Upper lobe of left lung (tissue), 6 donors: ENCODE measurements around the gene KCNJ6. TPM values are rescaled to one million over a fixed set of nuclear protein-coding genes. Genes with fewer than 3 reads are reported as not detected.

Experiments
- ATAC-seq, 2 donors: fragments of 200-7000 bp; cut with Tn5 transposase; one replicate each; pipeline ENCODE4 v1.9.1; 2022; ENCODE audit warnings: mild to moderate bottlenecking in 2 of 2, moderate library complexity in 2 of 2; ENCODE audit not compliant: low FRiP score in 2 of 2
- DNase-seq, 2 donors: peaks; one replicate each; pipeline ENCODE4 v3.0.0-alpha.2; 2019 to 2020
- H3K27ac ChIP-seq, 4 donors: fragments of 200-600 bp; sonication (generic); one replicate each; pipeline ENCODE4 v1.5.1; 2016 to 2019
- H3K27me3 ChIP-seq, 4 donors: fragments of 200-600 bp; sonication (generic); one replicate each; pipeline ENCODE4 v1.5.1; 2017 to 2019
- H3K36me3 ChIP-seq, 4 donors: fragments of 200-600 bp; sonication (generic); one replicate each; pipeline ENCODE4 v1.5.1; 2016 to 2019
- H3K4me1 ChIP-seq, 4 donors: fragments of 200-600 bp; sonication (generic); one replicate each; pipeline ENCODE4 v1.5.1; 2018 to 2019
- H3K4me3 ChIP-seq, 4 donors: fragments of 200-600 bp; sonication (generic); one replicate each; pipeline ENCODE4 v1.5.1; 2017 to 2019; ENCODE audit warnings: mild to moderate bottlenecking in 2 of 4, moderate library complexity in 1 of 4
- H3K9me3 ChIP-seq, 4 donors: fragments of 200-600 bp; sonication (generic); one replicate each; pipeline ENCODE4 v1.5.1; 2018 to 2019
- EP300 ChIP-seq, 4 donors: sonication (generic); formaldehyde crosslinking; IDR thresholded peaks; one replicate each; pipeline ENCODE4 v1.5.1; 2017; ENCODE audit warnings: antibody characterized with exemption in 4 of 4, control low read depth in 2 of 4
- POLR2A ChIP-seq, 4 donors: fragments of 450-650 bp; IDR thresholded peaks; one replicate each; pipeline ENCODE4 v1.5.1; 2016 to 2017; ENCODE audit warnings: antibody characterized with exemption in 4 of 4, mild to moderate bottlenecking in 2 of 4
- POLR2AphosphoS5 ChIP-seq, 2 donors: sonication (generic); formaldehyde crosslinking; IDR thresholded peaks; one replicate each; pipeline ENCODE4 v1.5.1; 2017; ENCODE audit warnings: antibody characterized with exemption in 2 of 2
- WGBS, 2 donors: methylation state at CpG; one replicate each; pipeline ENCODE4 v1.1.5; 2017 to 2018; 5-methylcytosine and 5-hydroxymethylcytosine counted together
- total RNA-seq, 6 donors: library from RNA; depleted of rRNA in 4 of 6; stranded (reverse); fragments of >200 nt in 4 of 6; gene quantifications; one replicate each; pipeline versions ENCODE4 v1.1.0 to v1.2.1, GENCODE V29; 2016 to 2021
- TF ChIP-seq, protein P1 (sequence below), 6 experiments: fragments of 450-650 bp in 4 of 6; fragments of 200-600 bp in 2 of 6; sonication (generic) in 2 of 6; IDR thresholded peaks; one replicate each; pipeline ENCODE4 v1.5.1; 2016 to 2019; ENCODE audit warnings: antibody characterized with exemption in 6 of 6
- donor health status: DM: no; HTN: no; CAD: no; lungs with moderate emphysema.
- donor health status: DM: no; HTN: yes; CAD: no; lungs with severe emphysema.

Gene KCNJ6
- total RNA-seq, 6 donors from 2014 or later: 0.06 to 0.15 TPM; not detected in 4

DNA sequence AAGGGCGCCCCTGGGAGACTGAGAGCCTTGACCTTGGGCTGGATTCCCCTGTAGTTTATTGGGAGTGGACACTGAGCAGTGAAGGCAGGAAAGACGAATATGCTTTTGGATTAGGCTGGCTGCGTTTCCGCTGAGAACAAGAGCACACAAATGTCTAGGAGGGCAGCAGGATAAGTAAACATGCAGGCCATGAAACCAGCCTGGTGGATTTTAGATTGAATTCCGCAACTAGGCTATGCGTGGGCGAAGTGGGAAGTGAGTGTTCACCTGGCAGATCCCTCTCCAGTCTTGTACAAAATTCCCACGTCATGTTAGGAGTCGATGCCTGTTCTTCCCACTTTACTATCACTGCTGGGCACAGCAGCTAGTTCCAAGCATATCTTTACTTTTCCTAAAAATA is 21.4 kb upstream of the KCNJ6 start:
- no peak overlapping the region for H3K4me3 ChIP-seq
- peaks cover 3 to 10% (median 8%) of the 10 kb centered on the region in 4 donors for H3K9me3 ChIP-seq
- 64 to 67% methylated on average over 9 of the region's 9 CpGs for WGBS, 2 donors
- DNase-seq (no peak), ATAC-seq (no peak)
- H3K36me3 ChIP-seq: no peaks in the 10 kb centered on the region
- no peak for TF ChIP-seq POLR2A (IDR thresholded peaks at IDR 0.05)
- no peak for TF ChIP-seq POLR2AphosphoS5 (IDR thresholded peaks at IDR 0.05)
- TF ChIP-seq EP300 (IDR thresholded peaks at IDR 0.05): no peak
- TF ChIP-seq, protein P1, sequence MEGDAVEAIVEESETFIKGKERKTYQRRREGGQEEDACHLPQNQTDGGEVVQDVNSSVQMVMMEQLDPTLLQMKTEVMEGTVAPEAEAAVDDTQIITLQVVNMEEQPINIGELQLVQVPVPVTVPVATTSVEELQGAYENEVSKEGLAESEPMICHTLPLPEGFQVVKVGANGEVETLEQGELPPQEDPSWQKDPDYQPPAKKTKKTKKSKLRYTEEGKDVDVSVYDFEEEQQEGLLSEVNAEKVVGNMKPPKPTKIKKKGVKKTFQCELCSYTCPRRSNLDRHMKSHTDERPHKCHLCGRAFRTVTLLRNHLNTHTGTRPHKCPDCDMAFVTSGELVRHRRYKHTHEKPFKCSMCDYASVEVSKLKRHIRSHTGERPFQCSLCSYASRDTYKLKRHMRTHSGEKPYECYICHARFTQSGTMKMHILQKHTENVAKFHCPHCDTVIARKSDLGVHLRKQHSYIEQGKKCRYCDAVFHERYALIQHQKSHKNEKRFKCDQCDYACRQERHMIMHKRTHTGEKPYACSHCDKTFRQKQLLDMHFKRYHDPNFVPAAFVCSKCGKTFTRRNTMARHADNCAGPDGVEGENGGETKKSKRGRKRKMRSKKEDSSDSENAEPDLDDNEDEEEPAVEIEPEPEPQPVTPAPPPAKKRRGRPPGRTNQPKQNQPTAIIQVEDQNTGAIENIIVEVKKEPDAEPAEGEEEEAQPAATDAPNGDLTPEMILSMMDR (IDR thresholded peaks at IDR 0.05): no peak
- no peaks in the 10 kb centered on the region for H3K27me3 ChIP-seq
- no peaks in the 10 kb centered on the region for H3K4me1 ChIP-seq
- H3K27ac ChIP-seq: no peak overlapping the region

DNA sequence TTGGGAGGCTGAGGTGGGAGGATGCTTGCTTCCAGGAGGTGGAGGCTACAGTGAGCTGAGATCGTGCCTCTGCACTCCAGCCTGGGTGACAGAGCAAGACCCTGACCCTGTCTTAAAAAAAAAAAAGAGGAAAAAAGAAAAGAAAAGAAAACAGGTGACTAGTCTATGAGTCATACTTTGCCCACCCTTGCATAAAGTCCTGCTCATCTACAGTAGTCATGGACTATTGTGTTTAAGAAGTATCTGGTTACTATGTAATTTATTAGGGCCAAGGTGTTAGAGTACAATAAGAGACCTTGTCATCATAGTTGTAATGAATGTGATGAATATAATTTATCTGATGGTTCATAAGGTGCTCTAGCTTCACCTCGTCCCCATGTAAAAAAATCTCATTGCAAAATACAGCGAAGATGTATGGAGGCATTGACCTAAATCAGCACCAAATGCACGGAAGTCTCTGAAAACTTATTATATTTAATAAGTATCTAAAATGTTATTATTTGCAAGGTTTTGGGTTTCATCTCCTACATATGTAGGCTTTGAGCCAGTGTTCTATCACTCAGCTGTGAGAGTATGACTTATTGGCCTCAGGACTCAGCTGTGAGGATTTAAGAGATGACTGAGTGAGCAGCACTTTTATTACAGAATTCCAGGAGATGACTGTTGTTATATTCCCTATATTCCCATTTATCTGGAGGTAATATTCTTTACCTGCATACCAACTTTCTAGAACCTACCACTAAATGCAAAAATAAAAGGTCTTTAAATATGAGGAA is 19.9 kb upstream of the KCNJ6 start:
- TF ChIP-seq EP300 (IDR thresholded peaks at IDR 0.05) (no peak), POLR2AphosphoS5 (IDR thresholded peaks at IDR 0.05) (no peak), POLR2A (IDR thresholded peaks at IDR 0.05) (no peak)
- TF ChIP-seq, protein P1 (IDR thresholded peaks at IDR 0.05): no peak
- ATAC-seq (no peak), DNase-seq (no peak)
- Histone ChIP-seq H3K4me1 (no peaks in the 10 kb centered on the region), H3K4me3 (no peak overlapping the region), H3K9me3 (peaks cover 3 to 14% (median 8%) of the 10 kb centered on the region in 4 donors), H3K36me3 (no peaks in the 10 kb centered on the region), H3K27me3 (no peaks in the 10 kb centered on the region), H3K27ac (no peak overlapping the region)
- 90 to 97% methylated on average over 4 of the region's 4 CpGs for WGBS, 2 donors

- H3K9me3 ChIP-seq: peaks cover 0 to 14% (median 8%) of the 10 kb centered on the region in 4 donors
- no peak overlapping the region for H3K4me3 ChIP-seq
- WGBS, 2 donors: 89 to 95% methylated on average over 2 of the region's 2 CpGs
- no peaks in the 10 kb centered on the region for H3K36me3 ChIP-seq
- TF ChIP-seq EP300 (IDR thresholded peaks at IDR 0.05) (no peak), POLR2AphosphoS5 (IDR thresholded peaks at IDR 0.05) (no peak), POLR2A (IDR thresholded peaks at IDR 0.05) (no peak)
- TF ChIP-seq, protein P1 (IDR thresholded peaks at IDR 0.05): no peak
- DNase-seq (no peak), ATAC-seq (no peak)
- no peak overlapping the region for H3K27ac ChIP-seq
- H3K4me1 ChIP-seq: no peaks in the 10 kb centered on the region
- no peaks in the 10 kb centered on the region for H3K27me3 ChIP-seq
Measured at GRCh38 chr21:37932936-37933335, 16.7 kb upstream of the KCNJ6 start.

DNA sequence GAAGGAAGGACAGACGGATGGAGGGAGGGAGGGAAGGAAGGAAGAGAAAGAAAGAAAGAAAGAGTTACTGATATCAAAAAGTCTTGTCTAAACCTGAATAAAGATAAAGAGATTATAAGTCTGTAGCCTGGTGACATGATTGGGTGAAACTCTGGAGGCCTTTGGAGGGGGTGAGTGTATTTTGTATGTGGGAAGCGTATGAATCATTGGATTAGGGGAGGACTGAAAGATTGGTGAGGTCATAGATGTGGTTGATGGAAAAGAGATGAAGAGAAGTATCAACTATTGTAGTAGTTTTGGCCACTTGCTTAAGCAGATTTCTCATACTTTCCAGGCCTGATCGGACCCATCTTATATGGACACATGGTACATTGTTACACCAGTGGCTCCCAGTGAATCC is 11.5 kb upstream of the KCNJ6 start:
- Histone ChIP-seq H3K9me3 (peaks cover 0 to 4% (median 0%) of the 10 kb centered on the region in 4 donors), H3K4me1 (no peaks in the 10 kb centered on the region)

More for the DNA sequence above, 11.5 kb upstream of the KCNJ6 start:
- 72 to 74% methylated on average over 3 of the region's 3 CpGs for WGBS, 2 donors
- H3K36me3 ChIP-seq: no peaks in the 10 kb centered on the region
- no peak for DNase-seq
- TF ChIP-seq POLR2A (IDR thresholded peaks at IDR 0.05) (no peak), EP300 (IDR thresholded peaks at IDR 0.05) (no peak), POLR2AphosphoS5 (IDR thresholded peaks at IDR 0.05) (no peak)
- TF ChIP-seq, protein P1 (IDR thresholded peaks at IDR 0.05): no peak
- H3K27ac ChIP-seq: no peak overlapping the region
- ATAC-seq: no peak
- H3K27me3 ChIP-seq: no peaks in the 10 kb centered on the region
- no peak overlapping the region for H3K4me3 ChIP-seq
